ENCODE data around the gene PKDCC.

The PKDCC gene

DNA sequence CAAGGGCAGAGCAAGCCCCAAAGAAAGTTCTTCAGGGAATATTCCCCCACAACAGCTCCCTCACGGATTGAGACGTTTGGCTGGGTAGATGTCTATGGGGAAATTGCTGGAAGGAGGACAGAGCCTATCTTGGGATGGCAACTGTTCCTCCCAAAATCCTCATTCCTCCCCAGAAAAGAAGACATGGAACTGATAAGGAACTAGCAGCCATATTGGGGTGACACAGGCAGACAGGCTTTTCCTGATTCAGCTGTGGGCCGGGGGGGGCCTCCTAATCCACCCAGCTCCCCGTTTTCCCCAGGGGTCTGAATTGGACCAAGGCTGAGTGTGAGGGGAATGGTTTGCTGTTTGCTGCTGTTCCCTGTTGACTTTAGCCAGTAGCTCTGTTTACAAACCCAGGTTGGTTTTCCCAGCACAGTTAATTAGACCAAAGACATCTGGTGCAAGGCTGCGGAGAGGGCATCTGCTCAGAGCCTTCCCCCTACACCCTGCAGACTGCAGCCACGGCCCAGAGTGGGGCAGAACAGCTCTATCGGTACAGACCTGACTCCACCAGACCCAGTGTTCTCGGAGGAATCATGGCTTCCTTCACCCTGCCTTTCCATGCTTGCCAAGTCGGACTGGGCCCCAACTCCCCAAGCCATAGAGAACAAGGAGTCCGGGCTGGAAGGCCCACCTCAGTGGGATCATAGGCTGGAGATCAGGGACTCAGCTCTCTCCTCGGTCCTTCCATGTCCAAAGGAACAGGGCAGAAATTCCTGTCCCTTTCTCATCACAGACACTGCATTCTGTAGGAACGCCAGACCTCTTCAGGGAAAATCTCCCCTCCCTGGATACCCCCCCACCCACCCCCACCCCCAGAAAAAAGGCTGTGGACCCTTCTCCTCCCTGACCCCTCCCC lies 1.7 kb upstream of the PKDCC start:
- TF ChIP-seq, protein P1, sequence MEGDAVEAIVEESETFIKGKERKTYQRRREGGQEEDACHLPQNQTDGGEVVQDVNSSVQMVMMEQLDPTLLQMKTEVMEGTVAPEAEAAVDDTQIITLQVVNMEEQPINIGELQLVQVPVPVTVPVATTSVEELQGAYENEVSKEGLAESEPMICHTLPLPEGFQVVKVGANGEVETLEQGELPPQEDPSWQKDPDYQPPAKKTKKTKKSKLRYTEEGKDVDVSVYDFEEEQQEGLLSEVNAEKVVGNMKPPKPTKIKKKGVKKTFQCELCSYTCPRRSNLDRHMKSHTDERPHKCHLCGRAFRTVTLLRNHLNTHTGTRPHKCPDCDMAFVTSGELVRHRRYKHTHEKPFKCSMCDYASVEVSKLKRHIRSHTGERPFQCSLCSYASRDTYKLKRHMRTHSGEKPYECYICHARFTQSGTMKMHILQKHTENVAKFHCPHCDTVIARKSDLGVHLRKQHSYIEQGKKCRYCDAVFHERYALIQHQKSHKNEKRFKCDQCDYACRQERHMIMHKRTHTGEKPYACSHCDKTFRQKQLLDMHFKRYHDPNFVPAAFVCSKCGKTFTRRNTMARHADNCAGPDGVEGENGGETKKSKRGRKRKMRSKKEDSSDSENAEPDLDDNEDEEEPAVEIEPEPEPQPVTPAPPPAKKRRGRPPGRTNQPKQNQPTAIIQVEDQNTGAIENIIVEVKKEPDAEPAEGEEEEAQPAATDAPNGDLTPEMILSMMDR (IDR thresholded peaks at IDR 0.05; ENCODE audit: extremely low read depth, missing control alignments): no peak
- no peak for DNase-seq (ENCODE audit: low spot score)

DNA sequence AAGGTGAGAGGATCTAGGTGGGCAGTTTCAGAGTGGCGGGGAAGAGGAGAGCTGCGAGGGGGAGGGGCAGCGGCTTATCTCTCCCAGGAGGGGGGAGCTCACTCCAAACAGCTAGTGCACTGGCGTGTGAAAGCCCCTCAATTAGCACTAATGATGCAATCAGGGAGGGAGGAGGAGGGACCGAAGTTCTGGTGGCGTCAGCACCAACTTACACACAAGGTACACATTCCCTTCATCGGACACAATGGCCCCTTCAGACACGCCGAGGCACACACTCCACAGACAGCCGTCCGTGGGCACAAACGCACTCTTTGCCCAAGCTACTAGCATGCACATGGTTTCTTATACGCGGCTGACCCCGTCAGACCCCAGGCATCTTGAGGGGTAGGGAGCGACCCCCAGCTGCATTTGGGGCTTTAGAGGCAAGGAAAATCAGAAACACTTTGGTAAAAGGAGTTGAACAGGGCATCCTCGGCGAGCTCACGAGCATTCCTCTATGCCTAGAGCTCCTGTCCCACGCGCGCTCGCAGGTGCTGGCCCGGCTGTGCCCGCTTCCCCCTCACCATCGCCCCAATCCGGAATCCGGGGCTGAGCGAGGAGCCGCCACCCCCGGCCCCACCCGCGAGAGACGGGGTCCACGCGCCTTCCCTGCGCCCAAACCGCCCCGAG lies 868 bp upstream of the PKDCC start:
- DNase-seq (ENCODE audit: low spot score): no peak
- TF ChIP-seq, protein P1 (IDR thresholded peaks at IDR 0.05; ENCODE audit: extremely low read depth, missing control alignments): no peak

DNA sequence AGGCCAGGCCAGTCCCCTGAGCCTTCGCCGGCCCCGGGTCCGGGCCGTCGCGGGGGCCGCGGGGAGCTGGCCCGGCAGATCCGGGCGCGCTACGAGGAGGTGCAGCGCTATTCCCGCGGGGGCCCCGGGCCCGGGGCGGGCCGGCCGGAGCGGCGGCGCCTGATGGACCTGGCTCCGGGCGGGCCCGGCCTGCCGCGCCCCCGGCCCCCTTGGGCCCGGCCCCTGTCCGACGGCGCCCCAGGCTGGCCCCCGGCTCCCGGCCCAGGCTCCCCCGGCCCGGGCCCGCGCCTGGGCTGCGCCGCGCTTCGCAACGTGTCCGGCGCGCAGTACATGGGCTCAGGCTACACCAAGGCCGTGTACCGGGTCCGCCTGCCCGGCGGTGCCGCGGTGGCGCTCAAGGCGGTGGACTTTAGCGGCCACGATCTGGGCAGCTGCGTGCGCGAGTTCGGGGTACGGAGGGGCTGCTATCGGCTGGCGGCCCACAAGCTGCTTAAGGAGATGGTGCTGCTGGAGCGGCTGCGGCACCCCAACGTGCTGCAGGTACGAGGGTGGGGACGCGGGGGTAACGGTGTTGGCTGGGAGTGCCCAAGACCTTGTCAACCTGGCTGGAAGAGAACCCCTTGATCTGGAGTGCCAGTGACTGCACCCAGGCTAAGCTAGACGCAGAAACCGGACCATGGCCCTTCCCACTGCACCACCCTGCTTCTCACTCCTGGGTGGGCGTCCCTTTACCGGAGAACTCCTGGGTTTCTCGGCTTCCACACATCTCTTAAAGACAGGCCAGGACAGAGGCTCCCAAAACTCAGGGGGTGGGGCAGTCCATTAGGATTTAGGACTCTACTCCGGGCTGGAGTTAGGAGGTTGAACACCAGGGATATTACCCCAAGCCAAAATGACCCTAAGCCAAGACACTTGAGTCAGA lies 739 bp downstream of the PKDCC start:
- TF ChIP-seq, protein P1 (IDR thresholded peaks at IDR 0.05; ENCODE audit: extremely low read depth, missing control alignments): no peak
- DNase-seq (ENCODE audit: low spot score): no peak

DNA sequence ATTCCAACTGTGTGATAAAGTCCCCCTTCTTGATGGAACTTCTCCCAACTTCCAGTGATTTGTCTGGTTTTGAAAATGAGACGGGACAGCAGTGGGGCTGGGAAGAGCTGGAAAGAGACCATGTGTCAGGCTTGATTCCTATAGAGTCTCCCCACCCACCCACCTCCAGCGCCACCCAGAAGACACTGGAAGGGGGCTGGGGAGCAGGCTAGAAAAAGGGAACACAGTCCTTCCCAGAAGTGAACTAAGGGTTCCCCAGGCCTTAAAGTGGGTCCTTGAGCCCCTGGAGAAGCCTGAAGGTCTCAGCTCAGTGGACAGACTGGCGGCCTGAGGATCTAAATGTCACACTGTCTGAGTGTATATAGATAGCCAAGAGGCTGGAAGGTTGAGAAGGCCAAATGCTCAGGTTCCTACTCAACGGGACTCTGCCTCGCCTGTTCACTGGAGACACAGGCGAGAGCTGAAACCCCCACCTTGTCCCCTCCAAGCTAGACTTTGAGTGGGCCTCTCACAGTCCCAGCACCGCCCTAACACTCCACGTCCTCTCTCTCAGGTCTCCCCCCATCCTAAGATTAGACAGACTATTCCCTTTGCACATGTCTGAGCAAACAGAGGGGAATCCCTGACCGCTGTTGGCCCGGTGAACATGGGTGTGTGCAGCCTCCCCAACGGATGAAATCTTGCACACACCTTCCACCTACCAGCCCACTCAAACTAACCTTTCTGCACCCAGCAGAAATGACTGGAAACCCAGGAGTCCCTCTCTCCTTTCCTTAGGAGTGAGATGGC lies 1.6 kb downstream of the PKDCC start:
- no peak for DNase-seq (ENCODE audit: low spot score)
- TF ChIP-seq, protein P1 (IDR thresholded peaks at IDR 0.05; ENCODE audit: extremely low read depth, missing control alignments): no peak

DNA sequence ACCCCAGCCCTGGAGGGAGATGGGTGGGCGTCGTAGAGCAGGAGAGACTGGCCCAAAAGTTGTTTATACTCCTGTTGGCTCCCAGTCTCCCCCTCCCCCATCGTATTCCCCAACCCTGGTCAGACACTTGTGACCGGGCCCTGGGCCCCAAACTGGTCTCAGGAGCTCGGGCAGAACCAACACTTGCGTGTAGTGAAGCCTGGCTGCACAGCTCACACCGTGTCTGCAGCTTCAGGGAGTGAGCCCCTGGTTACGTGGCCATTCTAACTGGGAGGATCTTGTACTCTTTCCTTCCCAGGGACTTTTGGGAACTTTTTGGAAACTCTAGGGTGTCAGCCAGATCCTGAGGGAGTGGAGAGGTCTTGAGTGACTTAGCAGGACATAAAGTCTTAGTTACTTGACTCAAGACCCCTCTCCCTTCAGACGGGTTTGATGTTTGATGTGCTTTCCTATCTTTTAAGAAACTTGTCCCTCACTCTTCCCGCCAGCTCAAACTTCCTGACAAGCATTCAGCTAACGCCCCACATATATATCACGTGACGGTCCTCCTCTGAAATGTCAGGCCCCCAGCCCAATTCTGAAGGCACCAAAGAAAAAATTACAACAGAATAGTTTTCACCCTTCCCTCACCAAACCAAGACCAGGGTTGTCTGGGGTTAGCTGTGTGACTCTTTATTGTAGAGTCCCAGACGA lies 2.3 kb downstream of the PKDCC start:
- DNase-seq (ENCODE audit: low spot score): no peak
- TF ChIP-seq, protein P1 (IDR thresholded peaks at IDR 0.05; ENCODE audit: extremely low read depth, missing control alignments): no peak

Data from GM20000 (cell line).